D721Med (cell line): ENCODE measurements around the gene ONECUT3.

ENCODE experiments used
- DNase-seq: peaks from one replicate; pipeline ENCODE4 v3.0.0; 2011; ENCODE audit warnings: low spot score; ENCODE audit not compliant: insufficient read length
- FAIRE-seq: peaks from 2 replicates; lab custom pipeline; 2011; peaks lifted over from hg19 to GRCh38; lab: Jason Lieb, UNC
- TF ChIP-seq, protein P1 (sequence below): IDR thresholded peaks from 2 replicates; pipeline ENCODE4 v1.5.1; 2012; ENCODE audit warnings: mild to moderate bottlenecking, control low read depth; ENCODE audit not compliant: insufficient read depth; ENCODE audit errors: missing control alignments

ONECUT3 gene

DNA sequence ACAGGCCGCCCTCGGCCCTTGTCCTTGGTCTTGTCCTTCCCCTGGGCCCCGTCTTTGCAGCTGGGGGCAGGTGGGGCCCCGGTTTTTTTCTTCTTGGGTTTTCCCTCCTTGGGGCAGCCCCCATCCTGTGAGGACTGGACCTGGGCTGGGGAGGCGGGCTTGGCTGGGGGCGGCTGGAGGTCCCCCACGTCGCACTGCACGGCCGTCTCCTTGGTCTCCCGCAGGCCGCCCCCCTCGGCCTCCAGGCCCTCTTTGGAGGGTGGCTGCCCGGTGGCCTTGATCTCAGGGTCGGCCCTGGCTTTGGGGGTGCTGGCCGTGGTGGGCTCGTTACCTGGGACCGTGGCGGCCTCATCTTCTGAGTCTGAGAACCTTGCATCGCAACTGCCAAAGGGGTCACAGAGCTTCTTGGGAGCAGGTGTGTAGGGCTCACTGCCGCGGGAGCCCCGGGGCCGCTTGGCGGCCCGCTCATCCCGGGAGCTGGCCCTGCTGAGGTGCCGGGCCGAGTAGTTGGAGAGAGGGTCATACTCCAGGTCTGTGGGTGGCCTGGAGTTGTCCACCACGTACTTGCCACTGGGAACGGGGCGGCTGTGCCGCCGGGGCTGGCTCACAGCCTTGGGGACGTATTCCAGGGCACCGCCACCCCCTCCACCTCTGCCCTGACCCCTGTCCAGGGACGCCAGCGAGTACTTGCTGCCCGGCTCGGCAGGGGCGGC, 74.4 kb downstream of the ONECUT3 start:
- FAIRE-seq (no peak), DNase-seq (no peak)

DNA sequence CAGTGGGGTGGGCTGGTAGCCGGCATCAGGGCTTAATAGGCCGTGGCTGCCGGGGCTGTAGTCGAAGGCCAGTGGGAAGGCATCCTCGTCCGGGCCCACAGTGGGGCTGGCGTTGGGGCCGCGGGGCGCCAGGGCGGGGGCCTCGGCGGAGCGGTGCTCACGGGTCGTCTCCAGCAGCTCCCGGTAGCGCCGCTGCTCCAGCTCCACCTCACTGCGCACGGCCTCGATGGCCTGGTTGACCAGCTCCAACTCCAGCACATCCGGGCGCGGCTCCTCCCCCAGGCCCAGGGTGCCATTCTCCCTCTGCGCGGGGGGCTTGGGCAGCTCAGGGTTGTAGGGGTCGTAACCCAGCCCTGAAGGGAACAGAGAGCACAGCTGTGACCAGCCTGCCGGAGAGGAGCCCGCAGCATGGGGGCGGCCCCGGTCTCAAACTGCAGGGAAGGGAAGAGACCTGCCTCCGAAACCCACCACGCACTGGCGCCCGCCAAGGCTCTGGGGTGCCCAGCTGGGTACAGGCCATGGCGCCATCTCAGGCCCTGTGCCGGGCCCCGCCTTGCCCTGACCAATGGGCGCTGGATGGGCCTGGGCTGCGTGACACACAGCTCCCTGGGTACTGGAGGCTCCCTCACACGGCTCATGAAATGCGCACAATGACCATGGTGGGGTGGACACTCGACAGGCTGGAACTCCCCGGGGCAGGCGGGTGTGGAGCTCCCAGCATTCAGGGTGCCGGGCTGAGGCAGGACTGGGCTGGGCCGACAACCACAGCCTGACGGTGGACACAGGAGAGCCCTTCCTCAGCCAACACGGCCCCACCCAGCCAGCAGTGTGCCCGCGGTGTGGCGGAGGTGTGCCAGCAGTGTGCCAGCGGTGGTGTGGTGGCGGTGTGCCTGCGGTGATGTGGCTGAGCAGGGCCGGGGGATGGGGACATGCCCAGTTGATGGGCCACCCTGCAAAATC, 75.3 kb downstream of the ONECUT3 start:
- TF ChIP-seq, protein P1, sequence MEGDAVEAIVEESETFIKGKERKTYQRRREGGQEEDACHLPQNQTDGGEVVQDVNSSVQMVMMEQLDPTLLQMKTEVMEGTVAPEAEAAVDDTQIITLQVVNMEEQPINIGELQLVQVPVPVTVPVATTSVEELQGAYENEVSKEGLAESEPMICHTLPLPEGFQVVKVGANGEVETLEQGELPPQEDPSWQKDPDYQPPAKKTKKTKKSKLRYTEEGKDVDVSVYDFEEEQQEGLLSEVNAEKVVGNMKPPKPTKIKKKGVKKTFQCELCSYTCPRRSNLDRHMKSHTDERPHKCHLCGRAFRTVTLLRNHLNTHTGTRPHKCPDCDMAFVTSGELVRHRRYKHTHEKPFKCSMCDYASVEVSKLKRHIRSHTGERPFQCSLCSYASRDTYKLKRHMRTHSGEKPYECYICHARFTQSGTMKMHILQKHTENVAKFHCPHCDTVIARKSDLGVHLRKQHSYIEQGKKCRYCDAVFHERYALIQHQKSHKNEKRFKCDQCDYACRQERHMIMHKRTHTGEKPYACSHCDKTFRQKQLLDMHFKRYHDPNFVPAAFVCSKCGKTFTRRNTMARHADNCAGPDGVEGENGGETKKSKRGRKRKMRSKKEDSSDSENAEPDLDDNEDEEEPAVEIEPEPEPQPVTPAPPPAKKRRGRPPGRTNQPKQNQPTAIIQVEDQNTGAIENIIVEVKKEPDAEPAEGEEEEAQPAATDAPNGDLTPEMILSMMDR: no peak
- FAIRE-seq: no peak
- DNase-seq: no peak

More for the DNA sequence above, 74.4 kb downstream of the ONECUT3 start:
- TF ChIP-seq, protein P1: no peak

DNA sequence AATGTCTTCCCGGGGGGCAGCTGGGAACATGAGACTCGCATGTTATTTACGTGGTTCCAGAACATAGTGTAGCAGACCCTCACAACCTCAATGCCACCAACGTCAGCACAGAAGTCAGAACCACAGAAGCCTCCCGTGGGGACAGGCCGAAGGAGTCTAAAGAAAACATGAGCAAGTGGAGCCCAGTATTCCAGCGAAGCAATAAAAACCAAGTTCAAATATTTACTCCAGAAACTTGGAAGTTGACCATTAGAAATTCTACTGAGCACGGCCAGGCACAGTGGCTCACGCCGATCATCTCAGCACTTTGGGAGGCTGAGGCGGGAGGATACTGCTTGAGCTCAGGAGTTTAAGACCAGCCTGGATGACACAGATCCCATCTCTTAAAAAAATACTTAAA, 76.7 kb downstream of the ONECUT3 start:
- no peak for DNase-seq
- TF ChIP-seq, protein P1: no peak
- FAIRE-seq: no peak

DNA sequence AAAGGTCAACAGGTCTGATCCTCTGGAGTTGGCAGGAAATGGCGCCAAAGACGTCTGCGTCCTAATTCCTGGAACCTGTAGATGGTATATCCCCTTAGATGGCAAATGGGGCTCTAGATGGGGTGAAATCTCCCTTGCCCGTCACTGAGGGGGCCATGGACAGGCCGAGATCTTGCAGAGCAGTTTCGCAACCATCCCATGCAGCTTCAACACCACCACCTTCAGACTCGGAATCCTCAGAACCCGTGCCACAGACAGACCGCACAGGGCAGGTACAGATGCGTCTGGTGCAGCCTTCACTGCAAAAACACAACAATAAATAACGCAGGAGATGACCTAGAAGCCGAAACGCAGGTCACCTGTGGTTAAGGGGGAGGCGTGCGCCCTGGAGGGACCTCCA, 77.3 kb downstream of the ONECUT3 start:
- FAIRE-seq: no peak

More for the DNA sequence above, 77.3 kb downstream of the ONECUT3 start:
- DNase-seq: no peak
- TF ChIP-seq, protein P1: no peak
